H4 (cell line): ENCODE measurements around the gene ASB7. TPM values are rescaled to one million over a fixed set of nuclear protein-coding genes. Genes with fewer than 3 reads are reported as not detected.
A peak's percentile ranks its signal among the peaks of the same experiment; 100 is the strongest.

Source experiments
- DNase-seq: peaks from one replicate; pipeline ENCODE4 v3.0.0-alpha.2; 2015; ENCODE audit warnings: low spot score
- total RNA-seq: library from RNA; depleted of rRNA; stranded (reverse); fragments of >200 nt; shearing (Covaris generic); gene quantifications from 2 replicates; pipeline ENCODE4 v1.2.3, GENCODE V29; 2014; rRNA removed

Gene ASB7
- total RNA-seq, 1 experiment from 2014 or later: 8.9 TPM

- DNase-seq: no peak
Measured at GRCh38 chr15:100686021-100686724, 83.8 kb downstream of the ASB7 start.

GRCh38 chr15:100686725-100687473 lies 84.5 kb downstream of the ASB7 start:
- DNase-seq: no peak

- DNase-seq: peak; percentile 37
Measured at GRCh38 chr15:100687582-100688141, 85.3 kb downstream of the ASB7 start.

GRCh38 chr15:100688549-100689120 lies 86.2 kb downstream of the ASB7 start:
- DNase-seq: no peak

- DNase-seq: no peak
Measured at GRCh38 chr15:100689131-100689899, 86.9 kb downstream of the ASB7 start.

GRCh38 chr15:100690032-100690794 lies 87.8 kb downstream of the ASB7 start:
- DNase-seq: no peak

- no peak for DNase-seq
Measured at GRCh38 chr15:100690795-100691158, 88.4 kb downstream of the ASB7 start.

GRCh38 chr15:100691321-100691720 lies 88.9 kb downstream of the ASB7 start:
- DNase-seq: no peak

GRCh38 chr15:100692246-100692645 lies 89.9 kb downstream of the ASB7 start:
- no peak for DNase-seq

- DNase-seq: no peak
Measured at GRCh38 chr15:100692671-100693070, 90.3 kb downstream of the ASB7 start.

GRCh38 chr15:100693451-100693850 lies 91.1 kb downstream of the ASB7 start:
- no peak for DNase-seq

GRCh38 chr15:100694381-100695021 lies 92.1 kb downstream of the ASB7 start:
- DNase-seq: no peak

GRCh38 chr15:100695048-100695447 lies 92.7 kb downstream of the ASB7 start:
- DNase-seq: no peak

- no peak for DNase-seq
Measured at GRCh38 chr15:100696452-100696851, 94.1 kb downstream of the ASB7 start.

Other genes starting within 250 kb of the ASB7 start
- gene CERS3, start 73.6 kb upstream of the ASB7 start, total RNA-seq: not detected in 2 replicates
- 4.4 and 14.4 TPM in 2 replicates for gene LINS1, start 405 bp upstream of the ASB7 start, total RNA-seq